H7 (cell line): ENCODE measurements around the gene AHCYL1. TPM values are rescaled to one million over a fixed set of nuclear protein-coding genes. Genes with fewer than 3 reads are reported as not detected.

Experiments used
- DNase-seq: peaks from one replicate; pipeline ENCODE4 v3.0.0; 2012
- H3K27me3 ChIP-seq: 2 replicates; pipeline ENCODE4 v1.6.0; 2011; ENCODE audit warnings: mild to moderate bottlenecking, low read length; ENCODE audit not compliant: control insufficient read depth, insufficient read depth
- H3K36me3 ChIP-seq: replicated peaks from 2 replicates; pipeline ENCODE4 v1.5.1; 2011; ENCODE audit warnings: low read length; ENCODE audit not compliant: control insufficient read depth, insufficient read depth
- H3K4me3 ChIP-seq: 2 replicates; pipeline ENCODE4 v1.5.1; 2011; ENCODE audit warnings: low read depth, mild to moderate bottlenecking, control low read depth, low read length, moderate library complexity; ENCODE audit not compliant: insufficient read depth
- total RNA-seq: library from RNA; depleted of rRNA; stranded (reverse); fragments of >200 nt; shearing (Covaris generic); gene quantifications from 2 replicates; pipeline ENCODE4 v1.2.3, GENCODE V29; 2014

The AHCYL1 gene
- total RNA-seq, 1 experiment from 2014 or later: 49.1 TPM

- peak; percentile 60 for DNase-seq
- peaks cover 8% of the 10 kb centered on the region; the same call in 1 of the 2 replicates for H3K27me3 ChIP-seq
- H3K36me3 ChIP-seq: no peaks in the 10 kb centered on the region
- no peak overlapping the region for H3K4me3 ChIP-seq
Measured at GRCh38 chr1:109959974-109960744, 24.4 kb upstream of the AHCYL1 start.

- Histone ChIP-seq H3K4me3 (no peak overlapping the region), H3K36me3 (no peaks in the 10 kb centered on the region), H3K27me3 (peaks cover 8% of the 10 kb centered on the region; the same call in 1 of the 2 replicates)
- no peak for DNase-seq
Measured at GRCh38 chr1:109960745-109961094, 23.8 kb upstream of the AHCYL1 start.

GRCh38 chr1:109963864-109964263 lies 20.7 kb upstream of the AHCYL1 start:
- no peak for DNase-seq
- no peaks in the 10 kb centered on the region for H3K36me3 ChIP-seq
- no peak overlapping the region for H3K4me3 ChIP-seq
- peaks cover 2% of the 10 kb centered on the region; the same call in 1 of the 2 replicates for H3K27me3 ChIP-seq

GRCh38 chr1:109969146-109969829 lies 15.3 kb upstream of the AHCYL1 start:
- no peak for DNase-seq
- Histone ChIP-seq H3K36me3 (no peaks in the 10 kb centered on the region), H3K27me3 (no peaks in the 10 kb centered on the region), H3K4me3 (no peak overlapping the region)

- no peak overlapping the region for H3K4me3 ChIP-seq
- H3K36me3 ChIP-seq: no peaks in the 10 kb centered on the region
- H3K27me3 ChIP-seq: no peaks in the 10 kb centered on the region
- no peak for DNase-seq
Measured at GRCh38 chr1:109969907-109970306, 14.7 kb upstream of the AHCYL1 start.

GRCh38 chr1:109971559-109971958 lies 13.0 kb upstream of the AHCYL1 start:
- no peaks in the 10 kb centered on the region for H3K27me3 ChIP-seq
- H3K36me3 ChIP-seq: no peaks in the 10 kb centered on the region
- no peak overlapping the region for H3K4me3 ChIP-seq
- no peak for DNase-seq

GRCh38 chr1:109974191-109974590 lies 10.4 kb upstream of the AHCYL1 start:
- Histone ChIP-seq H3K4me3 (no peak overlapping the region), H3K36me3 (no peaks in the 10 kb centered on the region), H3K27me3 (peaks cover 2% of the 10 kb centered on the region; the same call in 1 of the 2 replicates)
- DNase-seq: no peak

GRCh38 chr1:109975718-109976117 lies 8.8 kb upstream of the AHCYL1 start:
- H3K27me3 ChIP-seq: peaks cover 2% of the 10 kb centered on the region; the same call in 1 of the 2 replicates
- no peak overlapping the region for H3K4me3 ChIP-seq
- DNase-seq: no peak
- no peaks in the 10 kb centered on the region for H3K36me3 ChIP-seq

GRCh38 chr1:109976762-109977161 lies 7.8 kb upstream of the AHCYL1 start:
- no peak for DNase-seq
- Histone ChIP-seq H3K36me3 (no peaks in the 10 kb centered on the region), H3K4me3 (no peak overlapping the region), H3K27me3 (peaks cover 2% of the 10 kb centered on the region; the same call in 1 of the 2 replicates)

GRCh38 chr1:109977225-109977624 lies 7.3 kb upstream of the AHCYL1 start:
- H3K36me3 ChIP-seq: no peaks in the 10 kb centered on the region
- peaks cover 2% of the 10 kb centered on the region; the same call in 1 of the 2 replicates for H3K27me3 ChIP-seq
- DNase-seq: no peak
- H3K4me3 ChIP-seq: no peak overlapping the region

- no peak for DNase-seq
- no peak overlapping the region for H3K4me3 ChIP-seq
- H3K27me3 ChIP-seq: peaks cover 2% of the 10 kb centered on the region; the same call in 1 of the 2 replicates
- no peaks in the 10 kb centered on the region for H3K36me3 ChIP-seq
Measured at GRCh38 chr1:109977657-109978378, 6.7 kb upstream of the AHCYL1 start.

- Histone ChIP-seq H3K36me3 (no peaks in the 10 kb centered on the region), H3K27me3 (peaks cover 2% of the 10 kb centered on the region; the same call in 1 of the 2 replicates)
Measured at GRCh38 chr1:109978761-109979488, 5.6 kb upstream of the AHCYL1 start.

GRCh38 chr1:109979489-109980091 lies 5.0 kb upstream of the AHCYL1 start:
- H3K36me3 ChIP-seq: no peaks in the 10 kb centered on the region
- peaks cover 2% of the 10 kb centered on the region; the same call in 1 of the 2 replicates for H3K27me3 ChIP-seq
- no peak for DNase-seq
- H3K4me3 ChIP-seq: no peak overlapping the region

More at GRCh38 chr1:109978761-109979488, 5.6 kb upstream of the AHCYL1 start:
- DNase-seq: no peak
- H3K4me3 ChIP-seq: no peak overlapping the region
